ENCODE data around the gene COX5B. TPM values are rescaled to one million over a fixed set of nuclear protein-coding genes. Genes with fewer than 3 reads are reported as not detected.
"Not testable (repeated sequence)": the region's sequence is repeated elsewhere in the genome, so short reads cannot be mapped to it uniquely, and the experiment has no call there.

COX5B gene
- total RNA-seq, 1 donor from 2014 or later, result 142 TPM

GRCh38 chr2:97669448-97669847, 23.6 kb downstream of the COX5B start, which contains the start of gene C2orf92:
TSS of gene C2orf92 (plus strand) at chr2:97669713. CDS start at chr2:97669789, 76 bp downstream.
- no peak for DNase-seq (ENCODE audit: low read depth, low spot score)
- Mint-ChIP-seq H3K27ac (ENCODE audit: unreplicated experiment) (no peak within 1 kb of the TSS), H3K9me3 (no peaks in the 10 kb centered on the region), H3K36me3 (ENCODE audit: low read depth) (no peaks in the 10 kb centered on the region), H3K27me3 (ENCODE audit: low read depth) (no peaks in the 10 kb centered on the region), H3K4me3 (no peak within 1 kb of the TSS), H3K4me1 (peaks cover 8% of the 10 kb centered on the region)
- no peak for TF ChIP-seq CTCF (conservative IDR thresholded peaks at IDR 0.05)

GRCh38 chr2:97670471-97670870, 24.6 kb downstream of the COX5B start:
- Mint-ChIP-seq H3K36me3 (ENCODE audit: low read depth) (no peaks in the 10 kb centered on the region), H3K27ac (ENCODE audit: unreplicated experiment) (no peak overlapping the region), H3K4me1 (no peaks in the 10 kb centered on the region), H3K4me3 (no peak overlapping the region), H3K27me3 (ENCODE audit: low read depth) (no peaks in the 10 kb centered on the region), H3K9me3 (no peaks in the 10 kb centered on the region)
- no peak for TF ChIP-seq CTCF (conservative IDR thresholded peaks at IDR 0.05)
- no peak for DNase-seq (ENCODE audit: low read depth, low spot score)

- no peaks in the 10 kb centered on the region for H3K4me1 Mint-ChIP-seq
- no peak for DNase-seq (ENCODE audit: low read depth, low spot score)
- no peak overlapping the region for H3K4me3 Mint-ChIP-seq
- no peaks in the 10 kb centered on the region for H3K36me3 Mint-ChIP-seq (ENCODE audit: low read depth)
- H3K27me3 Mint-ChIP-seq (ENCODE audit: low read depth), result no peaks in the 10 kb centered on the region
- no peaks in the 10 kb centered on the region for H3K9me3 Mint-ChIP-seq
- peak overlapping the region; percentile 12 for H3K27ac Mint-ChIP-seq (ENCODE audit: unreplicated experiment)
- TF ChIP-seq CTCF (conservative IDR thresholded peaks at IDR 0.05), result no peak
Observed at GRCh38 chr2:97671526-97671925, 25.7 kb downstream of the COX5B start.

- not testable (repeated sequence) for H3K4me1 Mint-ChIP-seq; H3K36me3 Mint-ChIP-seq (ENCODE audit: low read depth)
Observed at GRCh38 chr2:97672606-97673140, 26.8 kb downstream of the COX5B start.

GRCh38 chr2:97673182-97673914, 27.5 kb downstream of the COX5B start:
- Mint-ChIP-seq H3K4me3 (no peak overlapping the region), H3K4me1 (no peaks in the 10 kb centered on the region), H3K9me3 (peaks cover 3% of the 10 kb centered on the region), H3K36me3 (ENCODE audit: low read depth) (peaks cover 9% of the 10 kb centered on the region), H3K27ac (ENCODE audit: unreplicated experiment) (peak overlapping the region; percentile 31), H3K27me3 (ENCODE audit: low read depth) (no peaks in the 10 kb centered on the region)
- TF ChIP-seq CTCF (conservative IDR thresholded peaks at IDR 0.05), result no peak
- DNase-seq (ENCODE audit: low read depth, low spot score), result no peak

More at GRCh38 chr2:97672606-97673140, 26.8 kb downstream of the COX5B start:
- H3K27ac Mint-ChIP-seq (ENCODE audit: unreplicated experiment); H3K4me3 Mint-ChIP-seq; DNase-seq (ENCODE audit: low read depth, low spot score); H3K27me3 Mint-ChIP-seq (ENCODE audit: low read depth); H3K9me3 Mint-ChIP-seq: not testable (repeated sequence)

GRCh38 chr2:97673915-97674283, 28.0 kb downstream of the COX5B start:
- H3K36me3 Mint-ChIP-seq (ENCODE audit: low read depth), result peaks cover 11% of the 10 kb centered on the region

More at GRCh38 chr2:97673915-97674283, 28.0 kb downstream of the COX5B start:
- Mint-ChIP-seq H3K9me3 (peaks cover 3% of the 10 kb centered on the region), H3K4me3 (no peak overlapping the region), H3K4me1 (no peaks in the 10 kb centered on the region), H3K27me3 (ENCODE audit: low read depth) (no peaks in the 10 kb centered on the region), H3K27ac (ENCODE audit: unreplicated experiment) (peak overlapping the region; percentile 31)
- TF ChIP-seq CTCF (conservative IDR thresholded peaks at IDR 0.05), result no peak
- DNase-seq (ENCODE audit: low read depth, low spot score), result no peak

All from neural crest cell (in vitro differentiated cells).